NCI-H1417 (cell line): Measurements from ENCODE around the gene NHERF2.

Experiments used
- DNase-seq, 3 experiments: peaks; one replicate each; lab custom pipeline; 2025; lab: John Stamatoyannopoulos, UW

NHERF2 gene

GRCh38 chr16:2026461-2027023 is at the start of gene NHERF2:
NHERF2 (plus strand) TSS chr16:2026902; CDS start chr16:2027006, 104 bp downstream.
- DNase-seq, result peak in 2 of 3 experiments; percentile 35 to 46

- DNase-seq, result no peak
Observed at GRCh38 chr16:1976951-1977874, 49.5 kb upstream of the NHERF2 start.

GRCh38 chr16:1977875-1978268 is 48.8 kb upstream of the NHERF2 start:
- no peak for DNase-seq

- no peak for DNase-seq
Observed at GRCh38 chr16:1978476-1979120, 48.1 kb upstream of the NHERF2 start.

- peak; percentile 25 to 78 (median 36) for DNase-seq
Observed at GRCh38 chr16:1979271-1980029, 47.3 kb upstream of the NHERF2 start.

- DNase-seq, result peak in 2 of 3 experiments; percentile 25 to 34
Observed at GRCh38 chr16:1980030-1980769, 46.5 kb upstream of the NHERF2 start.

- DNase-seq, result no peak
Observed at GRCh38 chr16:1980770-1981087, 46.0 kb upstream of the NHERF2 start.

- peak in 2 of 3 experiments; percentile 35 to 43 for DNase-seq
Observed at GRCh38 chr16:1981398-1981836, 45.3 kb upstream of the NHERF2 start, which contains the start of gene NOXO1. NOXO1 (minus strand) TSS chr16:1981469; CDS start chr16:1981179, 290 bp downstream.

GRCh38 chr16:1982013-1982433 is 44.7 kb upstream of the NHERF2 start:
- peak in 1 of 3 experiments; percentile 43 for DNase-seq

GRCh38 chr16:1982991-1983543 is 43.6 kb upstream of the NHERF2 start:
- no peak for DNase-seq

GRCh38 chr16:1983544-1984346 is 43.0 kb upstream of the NHERF2 start, which contains the start of gene GFER:
GFER (plus strand) TSS chr16:1984193; CDS start chr16:1984219, 26 bp downstream.
- peak; percentile 90 to 94 (median 91) for DNase-seq

GRCh38 chr16:1984347-1985225 is 42.1 kb upstream of the NHERF2 start:
- DNase-seq, result peak in 2 of 3 experiments; percentile 46 to 70

GRCh38 chr16:1985466-1986150 is 41.1 kb upstream of the NHERF2 start:
- DNase-seq, result no peak

GRCh38 chr16:1987198-1987597 is 39.5 kb upstream of the NHERF2 start:
- no peak for DNase-seq

- peak; percentile 52 to 81 (median 73) for DNase-seq
Observed at GRCh38 chr16:1989209-1990100, 37.2 kb upstream of the NHERF2 start, which contains the start of gene SYNGR3. SYNGR3 (plus strand) TSS chr16:1989970; CDS start chr16:1990103, 133 bp downstream.

- no peak for DNase-seq
Observed at GRCh38 chr16:1990101-1990350, 36.7 kb upstream of the NHERF2 start.
